Head of caudate nucleus (tissue), 42 donors: ENCODE measurements around the gene PDGFRB.

Source experiments
- DNase-seq, 42 donors: peaks; one replicate each; pipeline versions ENCODE4 v3.0.0 to v3.0.0-alpha.2; 2020 to 2021; ENCODE audit warnings: mixed read lengths in 7 of 42
- intact Hi-C: fragments of 100-400 bp; cut with DNase I; formaldehyde crosslinking; loops from one replicate; pipeline ENCODE4 v1.15.0; 2022

PDGFRB gene

DNA sequence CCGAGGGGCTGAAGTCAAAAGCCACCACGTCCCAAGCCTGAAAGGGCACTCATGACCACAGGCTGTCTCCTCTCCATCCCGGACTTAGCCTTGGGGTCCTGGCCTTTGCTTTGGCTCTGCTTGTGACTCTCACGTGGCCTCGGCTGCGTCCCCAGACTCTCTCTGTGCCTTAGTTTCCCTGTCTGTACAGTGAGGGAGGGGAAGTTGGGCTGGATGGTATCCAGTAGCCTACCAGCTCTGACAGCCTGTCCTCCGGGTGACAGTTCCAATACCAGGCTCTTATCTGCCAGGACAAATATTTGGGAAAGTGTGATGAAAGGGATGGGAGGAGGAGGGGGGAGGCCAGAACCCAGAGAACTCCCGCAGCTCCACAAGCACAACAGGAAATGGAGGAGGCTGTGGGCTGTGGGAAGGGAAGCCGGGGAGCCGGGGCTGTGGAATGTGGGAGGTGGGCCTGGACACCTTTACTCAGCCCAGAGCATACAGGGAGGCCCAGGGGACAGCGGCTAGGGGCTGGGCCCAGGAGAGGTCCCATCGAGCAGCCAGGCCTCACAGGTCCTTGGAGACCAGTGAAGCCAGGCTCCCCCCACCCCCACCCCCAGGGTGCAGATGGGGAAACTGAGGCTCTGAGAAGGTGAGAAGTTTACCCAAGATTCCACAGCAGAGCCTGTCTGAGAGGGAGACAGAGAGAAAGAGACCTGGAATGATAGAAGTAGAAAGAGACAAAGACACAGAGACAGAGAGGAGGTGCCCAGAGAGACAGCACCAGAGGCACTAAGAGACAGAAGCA, 18.3 kb downstream of the PDGFRB start:
- intact Hi-C loops: no loop called here
- DNase-seq: no peak

DNA sequence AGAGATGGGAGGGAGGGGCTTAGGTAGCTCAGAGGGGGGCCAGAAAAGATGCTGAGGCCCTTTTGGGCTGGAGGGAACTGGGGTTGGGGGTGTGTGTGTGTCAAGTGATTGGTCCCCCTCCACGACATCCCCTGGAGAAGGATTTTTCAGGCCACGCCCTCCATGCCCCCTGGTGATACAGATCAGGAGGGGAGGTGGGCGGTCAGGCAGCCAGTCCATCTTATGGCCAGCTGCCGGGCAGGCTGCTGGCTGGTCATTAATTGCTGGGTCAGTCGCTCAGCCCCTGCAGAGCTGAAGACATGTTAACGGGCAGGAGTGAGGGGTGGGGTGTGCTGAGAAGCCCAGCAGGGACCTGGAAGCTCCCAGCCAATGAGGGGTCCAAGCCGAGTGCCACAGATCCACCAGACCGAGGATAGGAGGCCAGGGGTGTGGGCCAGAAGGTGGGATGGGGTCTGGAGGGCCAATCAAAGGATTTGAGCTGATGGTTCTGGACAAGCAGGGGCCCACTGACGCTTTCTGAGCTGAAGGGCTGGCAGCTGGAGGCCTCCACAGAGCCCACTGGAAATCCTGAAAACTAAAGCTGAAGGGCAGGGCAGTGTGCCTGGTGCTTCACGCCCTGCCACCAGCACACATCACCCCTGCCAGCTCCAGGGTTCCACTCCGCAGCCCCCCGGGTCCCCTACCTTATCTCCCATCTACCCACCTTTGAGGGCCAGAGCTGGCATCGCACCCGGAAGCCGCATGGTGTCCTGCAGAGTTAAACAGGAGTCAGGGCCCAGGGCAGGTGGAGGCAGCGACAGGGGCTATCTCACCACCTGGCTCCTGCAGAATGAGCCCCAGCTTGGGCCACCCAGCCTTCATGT, 19.1 kb downstream of the PDGFRB start:
- intact Hi-C loops: no loop called here

DNA sequence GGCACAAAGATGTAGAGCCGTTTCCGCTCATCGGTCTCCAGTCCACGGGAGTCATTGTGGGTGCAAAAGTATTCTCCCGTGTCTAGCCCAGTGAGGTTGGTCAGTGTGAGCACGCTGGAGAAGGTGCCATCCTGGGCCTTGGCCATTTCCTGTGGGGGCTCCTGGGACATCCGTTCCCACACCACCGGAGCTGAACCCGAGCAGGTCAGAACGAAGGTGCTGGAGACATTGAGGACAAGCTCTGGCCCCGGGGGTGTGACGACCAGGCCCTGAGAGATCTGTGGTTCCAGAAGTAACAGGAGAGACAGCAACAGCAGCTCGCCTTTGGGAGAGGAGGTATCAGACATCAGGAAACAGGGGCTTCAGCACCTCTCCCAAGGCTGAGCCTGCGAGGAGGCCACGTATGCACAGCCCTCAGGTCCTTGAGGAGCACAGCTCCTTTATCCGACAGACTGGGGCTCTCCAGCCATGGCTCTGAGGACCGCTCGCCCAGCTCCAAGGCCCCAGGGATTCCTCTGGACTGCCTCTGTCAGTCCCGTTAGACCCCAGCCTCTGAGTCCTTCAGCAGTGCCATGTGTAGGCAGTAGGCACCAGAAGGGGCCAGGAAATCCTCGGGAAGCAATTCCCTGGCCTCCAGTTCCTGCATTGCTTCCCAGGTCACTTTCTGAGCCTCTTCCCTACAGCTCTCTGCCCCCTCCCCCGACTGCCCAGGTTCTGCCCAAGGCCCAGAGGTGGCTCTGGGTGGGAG, 19.9 kb downstream of the PDGFRB start:
- intact Hi-C loops: no loop called here
- DNase-seq: no peak

More for the DNA sequence above, 19.1 kb downstream of the PDGFRB start:
- DNase-seq: no peak

DNA sequence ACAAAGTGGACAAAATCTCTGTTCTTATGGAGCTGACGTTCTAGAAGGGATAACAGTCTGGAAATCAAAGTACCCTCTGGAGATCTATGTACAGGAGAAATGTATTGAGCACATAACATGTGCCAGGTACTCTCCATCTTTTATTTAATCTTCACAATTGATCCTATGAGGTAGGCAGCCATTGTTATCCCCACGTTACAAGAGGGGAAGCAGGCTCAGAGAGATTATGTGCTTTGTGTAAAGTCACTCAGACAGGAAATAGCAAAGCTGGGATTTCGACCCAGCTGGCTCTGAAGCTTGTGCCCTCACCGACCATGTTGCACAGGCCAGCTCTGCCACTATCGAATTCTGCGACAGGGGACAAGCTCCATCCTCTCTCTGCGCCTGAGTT, 21.5 kb downstream of the PDGFRB start:
- intact Hi-C loops: loop anchor here (5.0 kb wide), 1 partner anchor 83 kb away; no protein-coding TSS in a partner anchor
- DNase-seq: no peak

DNA sequence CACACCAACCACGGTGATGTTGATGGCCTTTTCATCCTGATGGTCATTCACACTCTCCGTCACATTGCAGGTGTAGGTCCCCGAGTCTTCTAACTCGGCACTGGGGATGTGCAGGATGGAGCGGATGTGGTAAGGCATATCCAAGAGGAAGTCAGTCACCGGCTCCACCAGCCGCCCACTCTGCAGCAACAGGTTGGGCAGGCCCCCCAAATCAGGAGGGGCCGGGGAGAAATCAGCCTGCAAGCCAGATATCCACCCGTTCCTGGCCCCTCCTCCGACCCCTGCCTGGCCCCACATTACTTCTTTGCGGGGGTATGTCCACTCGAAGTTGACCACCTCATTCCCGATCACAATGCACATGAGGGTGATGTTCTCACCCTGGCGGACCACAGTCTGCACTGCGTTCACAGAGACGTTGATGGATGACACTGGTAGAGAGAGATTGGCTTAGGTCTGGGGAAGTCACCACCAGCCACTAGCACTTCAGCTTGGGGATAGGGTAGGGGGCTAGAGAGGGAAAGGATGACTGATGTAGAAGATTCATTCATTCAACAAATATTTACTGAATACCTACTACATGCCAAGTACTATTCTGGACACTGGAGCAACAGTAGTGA, 22.0 kb downstream of the PDGFRB start:
- DNase-seq: no peak
- intact Hi-C loops: loop anchor here (5.0 kb wide), 1 partner anchor 84 kb away; no protein-coding TSS in a partner anchor

DNA sequence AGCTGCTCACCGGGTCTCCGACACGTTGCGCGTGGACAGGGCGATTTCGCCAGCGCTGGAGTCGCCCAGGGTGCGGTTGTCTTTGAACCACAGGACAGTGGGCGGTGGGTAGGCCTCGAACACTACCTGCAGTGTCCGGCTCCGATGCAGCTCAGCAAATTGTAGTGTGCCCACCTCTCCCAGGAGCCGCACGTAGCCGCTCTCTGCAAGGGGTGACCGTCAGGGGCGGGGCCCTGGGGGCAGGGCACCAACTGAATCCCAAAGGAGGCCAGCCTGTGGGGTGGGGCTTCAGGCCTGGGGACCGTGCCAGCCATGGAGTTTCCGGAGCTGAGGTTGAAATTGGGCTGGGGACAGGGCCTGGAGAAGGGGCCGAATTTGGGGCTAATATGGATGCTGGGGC, 22.9 kb downstream of the PDGFRB start:
- DNase-seq: no peak
- intact Hi-C loops: loop anchor here (5.0 kb wide), 1 partner anchor 85 kb away; no protein-coding TSS in a partner anchor

DNA sequence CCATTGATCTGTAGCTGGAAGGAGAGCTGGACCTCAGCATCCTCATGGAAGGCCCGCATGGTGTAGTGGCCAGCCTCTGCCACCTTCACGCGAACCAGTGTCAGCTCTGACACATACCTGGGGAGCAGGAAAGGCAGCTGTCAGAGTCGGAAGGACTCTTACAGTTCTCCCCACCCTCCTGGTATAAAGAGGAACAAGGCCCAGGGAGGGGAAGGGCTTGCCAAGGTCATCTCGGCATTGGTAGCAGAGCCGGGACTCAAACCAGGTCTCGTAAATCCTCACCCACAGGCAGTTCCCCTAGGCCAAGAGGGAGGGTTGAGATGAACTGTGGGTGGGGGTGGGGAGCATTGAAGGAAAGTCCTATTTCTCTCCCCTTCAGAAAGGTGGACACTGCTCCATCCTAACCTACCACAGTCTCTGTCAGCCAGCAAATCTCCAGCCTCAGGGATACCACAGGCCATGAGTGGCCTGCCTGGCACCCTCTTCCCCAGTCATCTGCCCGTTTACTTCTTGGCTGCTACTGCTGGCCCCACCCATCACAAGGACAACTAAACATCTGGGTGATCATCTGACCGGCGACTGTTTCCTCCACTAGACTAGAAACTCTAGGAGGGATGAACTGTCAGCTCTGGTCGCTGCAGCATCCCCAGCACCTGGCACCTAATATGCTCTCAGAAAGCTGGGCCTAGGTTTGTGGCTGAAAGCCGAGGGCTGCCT, 23.5 kb downstream of the PDGFRB start:
- intact Hi-C loops: loop anchor here (5.0 kb wide), 1 partner anchor 85 kb away; no protein-coding TSS in a partner anchor
- DNase-seq: no peak

DNA sequence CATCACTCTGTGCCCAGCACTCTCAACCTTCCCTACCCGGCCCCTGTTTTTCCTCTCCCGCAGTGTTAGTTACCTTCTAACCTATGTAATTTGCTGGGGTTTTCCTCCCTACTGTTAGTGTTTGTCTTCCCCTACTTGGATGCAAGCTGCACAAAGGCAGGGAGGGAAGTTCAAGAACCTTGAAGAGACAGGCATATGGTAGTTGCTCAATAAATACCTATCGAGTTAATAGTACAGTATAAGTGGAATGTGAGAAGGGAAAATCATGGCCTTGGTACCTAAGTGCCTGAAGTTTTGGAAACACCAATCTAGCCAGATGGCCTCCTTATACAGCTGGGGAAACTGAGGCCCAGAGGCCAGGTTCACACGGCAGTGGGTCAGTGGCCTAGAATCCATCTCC, 24.2 kb downstream of the PDGFRB start:
- DNase-seq: no peak
- intact Hi-C loops: loop anchor here (5.0 kb wide), 1 partner anchor 86 kb away; no protein-coding TSS in a partner anchor

DNA sequence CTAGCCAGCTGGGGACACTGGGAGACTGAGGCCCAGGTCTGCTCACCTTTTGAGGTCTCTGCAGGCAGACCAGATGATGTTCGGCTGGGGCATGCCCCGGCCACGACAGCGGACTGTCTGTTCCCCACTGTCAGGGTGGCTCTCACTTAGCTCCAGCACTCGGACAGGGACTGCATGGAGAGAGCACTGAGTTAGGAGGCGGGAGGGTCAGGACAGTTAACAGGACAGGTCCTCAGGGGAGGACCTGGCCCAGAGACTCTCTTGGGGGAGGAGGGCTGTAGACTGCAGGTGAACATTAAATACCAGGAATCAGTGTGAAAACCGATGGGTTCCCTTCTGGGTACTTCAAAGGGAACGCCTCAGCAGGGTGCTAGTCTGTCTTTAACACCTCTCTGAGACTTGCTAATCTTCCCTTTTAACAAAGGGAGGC, 25.1 kb downstream of the PDGFRB start:
- no peak for DNase-seq
- intact Hi-C loops: loop anchor here (5.0 kb wide), 1 partner anchor 87 kb away; no protein-coding TSS in a partner anchor

DNA sequence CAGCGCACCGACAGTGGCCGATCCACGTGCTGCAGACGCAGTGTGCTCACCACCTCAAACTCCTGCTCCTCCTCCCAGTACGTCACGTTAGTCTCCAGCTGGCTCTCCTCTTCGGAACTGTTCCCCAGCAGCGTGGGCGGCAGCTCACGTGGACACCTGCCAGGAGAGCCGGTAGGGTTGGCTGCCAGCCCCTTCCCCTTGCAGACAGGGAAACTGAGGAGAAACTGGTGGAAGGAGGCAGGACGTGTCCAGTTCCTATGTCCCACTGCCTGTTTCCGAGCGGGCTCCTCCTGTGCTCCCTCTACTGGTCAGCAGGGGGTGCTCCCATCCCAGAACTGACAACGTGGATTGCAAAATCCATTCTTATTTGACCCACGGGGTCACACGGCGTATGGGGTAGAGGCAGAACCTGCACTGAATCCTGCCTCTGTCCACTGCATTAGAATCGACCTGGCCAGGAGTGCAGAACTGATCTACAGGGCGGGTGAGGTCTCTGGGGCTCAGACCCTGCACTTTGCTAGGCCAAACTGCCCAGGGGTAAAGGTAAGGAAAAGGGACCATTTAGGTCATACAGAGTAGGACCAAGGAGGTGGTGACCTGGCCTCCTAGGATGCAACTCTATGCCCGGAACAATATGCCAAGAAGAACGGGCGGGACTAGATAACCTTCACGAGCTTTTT, 25.7 kb downstream of the PDGFRB start:
- intact Hi-C loops: loop anchor here (5.0 kb wide), 1 partner anchor 87 kb away; no protein-coding TSS in a partner anchor
- peak in 41 of 42 donors; percentile 49 to 88 (median 71) for DNase-seq

DNA sequence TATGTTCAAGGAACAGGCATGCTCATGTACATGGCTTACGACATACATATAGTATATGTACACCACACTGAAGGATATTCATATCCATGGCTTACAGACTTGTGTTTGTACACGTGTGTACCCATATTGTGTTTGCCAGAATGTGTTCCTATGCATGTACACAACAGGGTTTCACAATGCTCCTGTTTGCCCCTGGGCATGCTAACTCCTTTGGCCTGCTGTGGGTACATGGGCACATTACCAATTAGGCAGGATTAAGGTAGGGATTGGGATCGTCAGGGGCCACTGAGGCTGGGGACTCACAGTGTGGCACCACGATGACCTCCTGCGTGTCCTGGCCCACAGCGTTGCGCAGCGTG, 26.2 kb downstream of the PDGFRB start:
- no peak for DNase-seq
- intact Hi-C loops: no loop called here

DNA sequence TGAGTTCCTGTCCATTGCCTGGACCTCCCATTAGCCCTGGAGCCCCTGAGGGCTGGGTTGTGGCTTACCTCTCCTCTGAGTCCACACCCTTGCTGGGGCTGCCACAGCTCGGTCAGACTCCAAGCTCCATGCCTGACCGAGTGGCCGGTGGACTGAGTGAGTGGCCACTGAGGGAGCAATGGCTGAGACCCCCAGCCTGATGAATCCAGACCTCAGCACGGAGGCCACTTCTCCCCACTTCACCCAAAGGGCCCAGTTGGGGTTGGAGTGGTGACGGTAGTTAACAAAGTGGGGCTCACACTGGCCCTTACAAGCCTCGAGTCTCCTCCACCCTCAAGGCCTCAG, 28.8 kb downstream of the PDGFRB start:
- no peak for DNase-seq
- intact Hi-C loops: no loop called here

DNA sequence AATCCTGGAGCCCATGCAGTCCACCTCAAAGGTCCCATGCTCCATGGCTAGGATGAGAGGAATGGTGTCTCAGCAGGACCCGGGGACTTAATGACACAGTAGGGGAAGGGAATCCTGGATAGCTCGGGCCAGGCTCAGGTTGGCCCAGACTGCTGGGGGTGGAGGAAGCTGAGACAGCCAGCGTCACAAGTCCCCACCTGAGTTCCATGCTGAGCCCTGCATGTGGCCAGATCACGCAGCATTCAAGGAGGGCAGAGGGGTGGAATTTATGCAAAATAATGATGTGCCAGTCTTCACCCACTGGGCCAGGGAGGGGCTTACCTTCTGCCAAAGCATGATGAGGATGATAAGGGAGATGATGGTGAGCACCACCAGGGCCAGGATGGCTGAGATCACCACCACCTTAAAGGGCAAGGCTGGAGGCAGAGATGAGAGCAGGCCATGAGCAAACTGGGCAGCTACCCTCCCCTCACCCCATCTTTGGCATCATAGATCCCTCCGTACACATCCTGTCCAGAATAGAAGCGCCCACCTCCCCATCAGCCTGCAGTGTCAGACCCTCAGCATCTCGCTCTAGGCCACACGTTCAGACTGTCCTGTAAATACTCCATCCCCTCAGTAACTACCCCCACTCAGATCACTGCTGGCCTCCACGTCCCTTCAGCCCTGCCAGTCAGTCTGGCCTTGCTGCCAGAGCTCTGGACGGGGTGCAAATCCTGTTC, 29.3 kb downstream of the PDGFRB start:
- DNase-seq: no peak
- intact Hi-C loops: no loop called here

DNA sequence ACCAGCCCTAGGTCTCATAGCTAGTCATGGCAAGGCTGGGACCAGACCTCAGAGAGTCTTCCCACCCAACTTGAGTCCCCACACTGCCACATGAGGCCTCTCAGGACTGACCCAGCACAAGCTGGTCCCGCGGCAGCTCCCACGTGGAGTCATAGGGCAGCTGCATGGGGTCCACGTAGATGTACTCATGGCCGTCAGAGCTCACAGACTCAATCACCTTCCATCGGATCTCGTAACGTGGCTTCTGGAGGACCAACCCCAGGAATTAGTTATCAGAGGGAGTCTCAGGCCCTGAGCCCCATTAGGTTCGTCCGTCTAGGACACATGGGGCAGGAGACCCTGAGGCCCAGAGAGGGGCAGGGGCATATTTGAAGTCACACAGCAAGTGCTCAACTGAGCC, 30.3 kb downstream of the PDGFRB start:
- no peak for DNase-seq
- intact Hi-C loops: no loop called here

DNA sequence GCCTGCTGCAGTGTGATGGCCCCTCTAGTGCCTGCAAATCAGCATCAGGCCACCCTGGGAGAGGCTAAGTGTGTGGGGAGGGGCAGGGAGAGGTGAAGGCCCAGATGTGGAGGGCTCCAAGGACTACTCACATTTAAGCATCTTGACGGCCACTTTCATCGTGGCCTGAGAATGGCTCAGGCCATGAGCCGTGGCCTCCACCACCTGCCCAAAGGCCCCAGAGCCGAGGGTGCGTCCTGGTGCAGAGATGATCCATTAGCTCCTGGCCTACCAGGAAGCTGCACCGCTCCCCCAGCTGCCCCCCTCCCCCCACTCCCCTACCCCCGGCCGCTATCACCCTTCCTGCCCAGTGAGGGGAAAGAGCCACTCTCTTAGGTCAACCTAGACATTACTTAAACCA, 31.0 kb downstream of the PDGFRB start:
- intact Hi-C loops: no loop called here
- DNase-seq: no peak

DNA sequence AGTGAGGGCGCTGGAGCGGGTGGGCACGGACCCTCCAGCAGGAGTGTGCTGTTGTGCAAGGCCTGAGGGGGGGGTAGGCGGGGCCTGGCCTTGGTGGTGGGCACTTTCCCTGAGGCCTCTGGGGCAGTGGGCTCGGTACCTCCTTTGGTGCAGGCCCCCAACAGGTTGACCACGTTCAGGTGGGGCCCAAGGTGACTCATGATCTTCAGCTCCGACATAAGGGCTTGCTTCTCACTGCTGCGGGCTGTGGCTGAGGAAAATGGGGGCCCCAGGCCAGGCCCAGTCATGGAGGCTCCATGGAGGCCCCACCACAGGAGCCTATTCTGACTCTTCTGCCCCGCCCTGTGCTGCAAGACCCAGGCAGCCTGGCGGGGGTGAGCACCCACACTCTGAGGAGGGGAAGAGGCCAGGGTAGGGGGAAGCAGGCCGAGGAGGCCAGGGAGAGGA, 31.5 kb downstream of the PDGFRB start:
- intact Hi-C loops: no loop called here
- no peak for DNase-seq

DNA sequence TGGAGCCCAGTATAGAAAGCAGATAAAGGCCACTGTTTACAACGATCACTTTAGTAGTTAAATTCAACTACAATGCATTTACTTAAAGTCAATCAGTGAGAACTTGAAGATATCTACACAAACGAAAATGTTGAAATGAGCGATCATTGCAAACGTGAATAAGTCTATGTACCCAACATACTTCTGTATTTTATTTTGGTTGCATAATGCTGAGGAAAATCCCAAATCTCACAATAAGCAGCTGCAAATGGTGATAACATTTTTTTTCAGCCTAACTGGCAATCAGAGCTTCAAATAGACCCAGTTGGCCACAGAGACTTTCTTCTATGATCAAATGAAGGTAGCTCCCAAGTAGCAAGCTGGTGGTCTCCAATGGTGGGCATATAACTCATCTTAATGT, 32.1 kb downstream of the PDGFRB start:
- no peak for DNase-seq
- intact Hi-C loops: no loop called here
